BLaER1 (cell line): ENCODE results near the gene CYS1.

Experiments used
- H3K27ac ChIP-seq: shearing (Covaris generic); formaldehyde crosslinking; 2 replicates; pipeline ENCODE4 v1.8.1; 2022
- H3K27me3 ChIP-seq: shearing (Covaris generic); formaldehyde crosslinking; 2 replicates; pipeline ENCODE4 v1.8.1; 2022
- H3K36me3 ChIP-seq: shearing (Covaris generic); formaldehyde crosslinking; 2 replicates; pipeline ENCODE4 v1.8.1; 2022
- H3K4me1 ChIP-seq: shearing (Covaris generic); formaldehyde crosslinking; 2 replicates; pipeline ENCODE4 v1.8.1; 2022
- H3K4me2 ChIP-seq: shearing (Covaris generic); formaldehyde crosslinking; 2 replicates; pipeline ENCODE4 v1.8.1; 2022
- H3K4me3 ChIP-seq: shearing (Covaris generic); formaldehyde crosslinking; 2 replicates; pipeline ENCODE4 v1.8.1; 2022
- H3K9ac ChIP-seq: shearing (Covaris generic); formaldehyde crosslinking; 2 replicates; pipeline ENCODE4 v1.8.1; 2022
- H3K9me3 ChIP-seq: shearing (Covaris generic); formaldehyde crosslinking; 2 replicates; pipeline ENCODE4 v1.8.1; 2022
- H4K20me1 ChIP-seq: shearing (Covaris generic); formaldehyde crosslinking; 2 replicates; pipeline ENCODE4 v1.8.1; 2022
- Cebpa-rat ChIP-seq: shearing (Covaris generic); IDR thresholded peaks from 2 replicates; pipeline ENCODE4 v1.8.1; 2022

The CYS1 gene

GRCh38 chr2:10009811-10010781 lies 70.1 kb downstream of the CYS1 start:
- Histone ChIP-seq H3K27ac (peak overlapping the region; percentile 78), H3K9ac (peak overlapping the region; percentile 57), H3K9me3 (peaks cover 10% of the 10 kb centered on the region), H3K36me3 (no peaks in the 10 kb centered on the region), H4K20me1 (no peaks in the 10 kb centered on the region), H3K4me2 (peak overlapping the region; percentile 73), H3K4me3 (no peak overlapping the region; the same call in 1 of the 2 replicates), H3K27me3 (no peaks in the 10 kb centered on the region), H3K4me1 (peaks cover 54% of the 10 kb centered on the region)
- no peak for TF ChIP-seq Cebpa-rat

GRCh38 chr2:10009271-10009810 lies 70.9 kb downstream of the CYS1 start:
- H3K4me1 ChIP-seq = peaks cover 54% of the 10 kb centered on the region
- no peaks in the 10 kb centered on the region for H3K27me3 ChIP-seq
- H3K9me3 ChIP-seq = peaks cover 10% of the 10 kb centered on the region
- peak overlapping the region; percentile 78 for H3K27ac ChIP-seq
- no peaks in the 10 kb centered on the region for H3K36me3 ChIP-seq
- TF ChIP-seq Cebpa-rat = no peak
- H3K9ac ChIP-seq = peak overlapping the region; percentile 57
- peak overlapping the region; percentile 73 for H3K4me2 ChIP-seq
- H4K20me1 ChIP-seq = no peaks in the 10 kb centered on the region
- peak overlapping the region; percentile 16; the same call in 1 of the 2 replicates for H3K4me3 ChIP-seq

GRCh38 chr2:10008809-10009176 lies 71.4 kb downstream of the CYS1 start:
- Histone ChIP-seq H3K36me3 (no peaks in the 10 kb centered on the region), H3K27me3 (no peaks in the 10 kb centered on the region), H4K20me1 (no peaks in the 10 kb centered on the region), H3K27ac (peak overlapping the region; percentile 78), H3K9me3 (peaks cover 10% of the 10 kb centered on the region), H3K4me2 (peak overlapping the region; percentile 73), H3K4me1 (peaks cover 54% of the 10 kb centered on the region), H3K9ac (peak overlapping the region; percentile 57; the same call in 1 of the 2 replicates), H3K4me3 (peak overlapping the region; percentile 32; the same call in 1 of the 2 replicates)
- no peak for TF ChIP-seq Cebpa-rat

- H3K9me3 ChIP-seq = peaks cover 10% of the 10 kb centered on the region
- no peaks in the 10 kb centered on the region for H3K27me3 ChIP-seq
- H3K36me3 ChIP-seq = no peaks in the 10 kb centered on the region
- peak overlapping the region; percentile 78 for H3K27ac ChIP-seq
- H4K20me1 ChIP-seq = no peaks in the 10 kb centered on the region
- peak overlapping the region; percentile 32; the same call in 1 of the 2 replicates for H3K4me3 ChIP-seq
- H3K4me1 ChIP-seq = peaks cover 54% of the 10 kb centered on the region
- 0 out of 2 replicates have a peak, but pooled peaks have one; percentile 28 for TF ChIP-seq Cebpa-rat
- H3K9ac ChIP-seq = peak overlapping the region; percentile 13; the same call in 1 of the 2 replicates
- peak overlapping the region; percentile 73 for H3K4me2 ChIP-seq
Measured at GRCh38 chr2:10007921-10008808, 72.0 kb downstream of the CYS1 start.

- Histone ChIP-seq H3K4me3 (no peak overlapping the region), H3K4me2 (peak overlapping the region; percentile 73), H3K27ac (peak overlapping the region; percentile 78), H3K9ac (no peak overlapping the region), H4K20me1 (no peaks in the 10 kb centered on the region), H3K9me3 (peaks cover 10% of the 10 kb centered on the region), H3K27me3 (no peaks in the 10 kb centered on the region), H3K4me1 (peaks cover 54% of the 10 kb centered on the region), H3K36me3 (no peaks in the 10 kb centered on the region)
- no peak for TF ChIP-seq Cebpa-rat
Measured at GRCh38 chr2:10007435-10007834, 72.8 kb downstream of the CYS1 start.
